ENCODE measurements around the gene GUCY1B1.

Gene GUCY1B1

DNA sequence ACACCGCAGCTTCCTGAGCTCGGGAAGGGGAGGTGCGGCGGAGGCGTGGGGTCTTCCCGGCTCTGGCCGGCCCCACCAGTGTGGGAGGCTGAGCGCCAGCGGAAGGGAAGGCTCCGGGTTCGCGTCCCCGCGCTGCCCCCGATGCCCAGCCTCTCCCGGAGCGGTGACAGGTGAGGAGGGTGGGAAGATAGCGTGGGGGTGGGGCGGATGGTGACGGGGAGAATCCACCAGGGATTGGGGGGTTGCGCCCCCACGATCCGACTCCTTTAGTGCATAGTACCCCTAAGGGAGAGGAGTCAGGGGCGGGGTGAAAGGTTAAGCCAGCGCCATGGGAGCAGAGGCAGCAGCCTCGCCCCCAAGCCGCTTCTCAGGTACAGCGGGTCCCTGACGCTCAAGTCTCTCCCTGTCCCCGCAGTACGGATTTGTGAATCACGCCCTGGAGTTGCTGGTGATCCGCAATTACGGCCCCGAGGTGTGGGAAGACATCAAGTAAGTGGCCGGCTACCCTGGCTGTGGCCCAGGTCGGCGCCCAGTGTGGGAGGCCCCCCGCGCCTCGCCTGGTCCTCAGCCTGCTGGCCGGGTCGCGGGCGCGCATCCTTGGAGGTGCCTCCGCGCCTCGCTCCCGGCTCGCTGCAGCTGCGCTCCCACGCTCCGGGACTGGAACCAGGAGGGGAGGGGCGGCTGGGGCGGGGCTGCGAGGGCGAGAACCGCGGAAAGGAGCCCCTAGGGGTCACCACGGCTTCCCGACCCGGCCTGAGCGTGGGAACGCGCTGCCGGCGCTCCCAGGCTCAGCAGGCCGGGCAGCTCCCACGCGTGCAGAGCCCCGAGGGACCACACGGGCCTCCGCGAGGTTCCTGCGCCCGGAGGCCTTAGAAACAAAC lies 791 bp downstream of the GUCY1B1 start:
- FAIRE-seq (no peak), DNase-seq (ENCODE audit: extremely low spot score, insufficient read length, low read depth) (no peak)

DNA sequence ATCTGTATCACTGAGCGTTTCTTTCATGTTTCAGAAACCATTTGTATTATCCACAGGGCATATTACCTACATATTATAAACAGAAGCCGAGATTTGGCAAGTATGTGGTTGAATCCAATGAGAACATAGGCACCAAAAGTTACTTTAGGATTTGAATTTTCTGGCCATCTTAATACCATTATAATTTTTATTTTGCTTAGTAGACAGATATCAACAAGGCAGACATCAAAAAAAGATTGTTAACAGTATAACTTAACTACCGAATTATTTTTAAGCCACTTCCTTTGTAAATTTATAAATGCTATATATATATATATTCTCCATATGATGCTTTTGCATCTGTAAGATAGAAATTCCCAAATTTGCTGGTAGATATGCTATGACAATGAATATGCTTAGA lies 2.2 kb downstream of the GUCY1B1 start:
- DNase-seq (ENCODE audit: extremely low spot score, insufficient read length, low read depth) (no peak), FAIRE-seq (no peak)

DNA sequence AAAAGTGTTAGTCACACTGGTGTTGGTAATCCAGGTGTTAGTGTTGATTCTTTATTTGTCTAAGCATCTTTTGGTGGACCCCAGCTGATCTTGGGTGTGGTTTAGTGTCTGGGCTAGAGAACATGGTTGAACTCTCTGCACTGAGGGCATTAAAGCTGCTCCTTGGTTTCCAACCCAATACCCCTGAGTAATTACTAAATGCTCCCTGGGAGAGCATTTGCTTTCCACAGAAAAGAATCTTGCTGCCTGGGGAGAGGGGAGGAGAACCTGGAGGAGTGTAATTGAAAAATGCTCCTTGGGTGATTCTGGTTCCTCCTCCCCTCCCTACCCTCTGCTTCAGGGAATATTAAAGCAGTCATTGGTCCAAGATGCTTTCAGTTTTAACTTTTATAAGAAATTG lies 3.1 kb downstream of the GUCY1B1 start:
- DNase-seq (ENCODE audit: extremely low spot score, insufficient read length, low read depth): no peak
- FAIRE-seq: no peak

DNA sequence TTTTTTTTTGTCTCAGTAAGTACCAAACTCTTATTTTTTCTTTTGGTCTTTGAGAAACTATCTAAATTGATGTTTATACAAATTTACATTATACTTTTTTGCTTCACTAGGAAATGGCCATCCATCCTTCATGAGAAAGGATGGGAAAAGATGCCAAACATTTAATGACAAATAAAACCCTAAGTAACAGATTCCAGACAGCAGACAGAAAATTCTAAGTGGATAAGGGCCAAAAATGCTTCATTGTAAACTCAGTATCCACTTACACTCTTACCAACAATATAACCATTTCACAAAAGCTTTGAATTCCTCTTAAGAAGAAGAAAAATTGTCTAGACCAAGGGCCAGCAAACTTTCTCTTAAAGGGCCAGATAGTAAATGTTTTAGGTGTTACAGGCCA lies 3.5 kb downstream of the GUCY1B1 start:
- FAIRE-seq (no peak), DNase-seq (ENCODE audit: extremely low spot score, insufficient read length, low read depth) (no peak)

DNA sequence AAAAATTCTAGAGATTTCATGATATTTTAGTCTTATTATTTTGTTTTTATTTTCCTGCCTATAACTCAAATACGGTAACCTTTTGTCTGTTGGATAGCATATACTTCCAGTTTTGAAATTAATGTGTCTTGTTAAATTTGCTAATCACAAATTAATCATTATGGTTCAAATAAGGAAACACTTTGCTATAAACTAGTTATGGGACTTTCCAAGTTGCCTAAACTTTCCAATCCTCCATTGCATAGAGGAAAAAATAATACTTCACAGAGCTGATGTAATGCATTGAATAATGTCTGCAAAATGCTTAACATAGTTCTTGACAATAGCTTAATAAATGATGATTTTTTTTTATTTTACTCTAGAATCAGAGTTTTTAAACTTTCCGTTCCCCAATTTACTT lies 4.7 kb downstream of the GUCY1B1 start:
- no peak for DNase-seq (ENCODE audit: extremely low spot score, insufficient read length, low read depth)
- FAIRE-seq: peak; percentile 5

DNA sequence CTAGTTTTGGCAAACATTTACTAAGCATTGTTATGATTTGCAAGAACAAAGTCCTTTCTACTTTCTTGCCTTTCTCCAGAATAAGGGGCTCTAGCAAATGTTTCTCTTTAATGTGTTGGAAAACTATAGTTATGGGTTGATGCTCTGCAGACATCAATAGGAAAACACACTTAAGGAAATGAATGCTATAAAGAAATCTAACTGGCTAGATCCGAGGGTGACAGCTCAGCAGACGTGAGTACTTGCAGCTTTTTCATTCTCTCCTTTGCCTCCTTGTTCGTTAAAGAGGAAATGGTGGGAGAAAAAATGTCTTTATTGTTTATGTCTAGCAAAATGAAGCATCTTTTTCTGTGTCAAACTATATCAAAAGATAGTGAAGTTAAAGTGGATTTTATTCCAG lies 6.3 kb downstream of the GUCY1B1 start:
- DNase-seq (ENCODE audit: extremely low spot score, insufficient read length, low read depth): no peak
- FAIRE-seq: no peak

GRCh38 chr4:155766622-155767021 lies 7.8 kb downstream of the GUCY1B1 start:
- DNase-seq (ENCODE audit: extremely low spot score, insufficient read length, low read depth): no peak
- no peak for FAIRE-seq

- FAIRE-seq: no peak
- DNase-seq (ENCODE audit: extremely low spot score, insufficient read length, low read depth): no peak
Observed at GRCh38 chr4:155768370-155768769, 9.5 kb downstream of the GUCY1B1 start.

DNA sequence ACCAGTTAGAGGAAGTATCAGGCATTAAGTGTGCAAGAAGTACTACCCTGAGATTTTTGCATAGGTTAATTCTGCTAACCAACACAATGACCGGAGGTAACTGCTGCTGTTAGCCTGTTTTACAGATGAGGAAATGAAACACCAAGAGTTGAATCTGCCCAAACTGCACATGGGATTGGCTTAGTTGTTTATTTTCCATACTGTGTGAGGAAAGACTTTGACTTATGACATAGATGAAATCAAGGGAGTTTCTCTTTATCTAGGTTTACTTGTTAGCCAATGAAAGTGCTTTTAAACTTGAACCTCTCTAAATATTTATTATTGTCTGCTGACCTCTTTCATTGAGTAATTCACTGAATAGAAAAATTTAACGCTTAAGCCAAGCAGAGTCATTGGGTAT lies 10.3 kb downstream of the GUCY1B1 start:
- DNase-seq (ENCODE audit: extremely low spot score, insufficient read length, low read depth) (no peak), FAIRE-seq (no peak)

DNA sequence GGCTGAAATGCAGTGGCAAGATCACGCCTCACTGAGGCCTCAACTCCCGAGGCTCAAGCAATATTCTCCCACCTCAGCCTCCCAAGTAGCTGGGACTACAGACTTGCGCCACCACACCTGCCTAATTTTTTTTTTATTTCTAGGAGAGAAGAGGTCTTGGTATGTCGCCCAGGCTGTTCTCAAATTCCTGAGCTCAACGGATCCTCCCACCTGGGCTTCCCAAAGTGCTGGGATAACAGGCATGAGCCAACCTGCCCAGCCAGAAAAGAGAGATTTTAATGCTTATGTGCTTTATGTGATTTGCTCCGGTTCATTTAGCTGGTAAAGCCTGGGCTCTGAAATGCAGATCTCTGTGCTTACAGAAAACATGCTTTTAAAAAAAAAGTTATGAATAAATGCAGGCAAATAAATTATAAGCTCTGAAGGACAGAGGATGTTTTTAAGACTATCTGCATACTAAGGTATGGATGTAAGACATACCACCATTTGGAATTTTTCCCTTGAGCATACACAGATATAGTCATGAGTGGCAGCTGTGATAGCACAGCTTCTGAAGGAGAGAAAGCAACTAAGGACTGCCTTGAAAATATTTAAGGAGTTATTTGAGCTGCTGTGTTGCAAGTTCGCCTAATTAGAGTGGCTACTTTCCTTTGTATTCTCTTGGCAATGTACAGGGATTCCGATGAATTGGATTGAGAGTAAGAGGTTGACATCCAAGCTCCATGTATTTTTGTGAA lies 13.8 kb downstream of the GUCY1B1 start:
- no peak for FAIRE-seq
- DNase-seq (ENCODE audit: extremely low spot score, insufficient read length, low read depth): no peak

GRCh38 chr4:155773196-155773800 lies 14.5 kb downstream of the GUCY1B1 start:
- DNase-seq (ENCODE audit: extremely low spot score, insufficient read length, low read depth) (no peak), FAIRE-seq (no peak)

DNA sequence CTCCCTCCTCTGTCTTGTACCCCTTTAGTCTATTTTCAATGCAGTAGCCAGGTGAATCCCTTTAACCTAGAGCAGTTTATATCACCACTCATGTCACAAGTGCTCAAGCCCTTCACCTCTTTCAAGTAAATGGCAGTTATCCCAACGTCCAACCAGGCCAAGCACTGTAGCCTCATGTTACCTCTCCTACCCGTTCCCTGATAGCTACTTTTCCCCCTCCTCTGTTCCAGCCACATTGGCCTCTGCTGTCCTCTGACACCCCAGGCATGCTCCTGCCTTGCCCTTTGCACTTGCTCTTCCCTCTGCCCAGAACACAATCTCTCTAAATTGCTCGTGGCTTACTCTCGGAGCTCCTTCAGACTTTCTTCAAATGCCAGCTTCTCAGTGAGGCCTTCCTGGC lies 15.2 kb downstream of the GUCY1B1 start:
- FAIRE-seq (no peak), DNase-seq (ENCODE audit: extremely low spot score, insufficient read length, low read depth) (no peak)

GRCh38 chr4:155777971-155778735 lies 19.3 kb downstream of the GUCY1B1 start:
- DNase-seq (ENCODE audit: extremely low spot score, insufficient read length, low read depth) (no peak), FAIRE-seq (no peak)

DNA sequence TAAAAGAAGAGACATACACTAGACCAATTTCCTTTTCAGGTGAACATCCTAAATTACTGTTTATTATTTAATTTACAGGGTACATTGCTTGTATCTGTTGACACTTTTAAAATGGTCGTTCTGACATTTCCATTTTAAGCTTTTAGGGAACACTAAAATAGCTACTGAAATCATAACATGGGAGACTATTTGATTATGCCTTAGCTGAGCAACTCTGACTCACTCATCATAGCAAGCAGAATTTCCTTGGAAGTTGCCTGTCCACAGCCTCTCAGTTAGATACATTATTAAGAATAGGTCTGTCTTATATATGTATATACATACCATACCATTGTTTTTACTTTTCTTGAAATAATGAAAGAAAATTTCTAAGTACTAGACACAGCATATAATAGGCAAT lies 22.0 kb downstream of the GUCY1B1 start:
- FAIRE-seq: no peak
- DNase-seq (ENCODE audit: extremely low spot score, insufficient read length, low read depth): no peak

DNA sequence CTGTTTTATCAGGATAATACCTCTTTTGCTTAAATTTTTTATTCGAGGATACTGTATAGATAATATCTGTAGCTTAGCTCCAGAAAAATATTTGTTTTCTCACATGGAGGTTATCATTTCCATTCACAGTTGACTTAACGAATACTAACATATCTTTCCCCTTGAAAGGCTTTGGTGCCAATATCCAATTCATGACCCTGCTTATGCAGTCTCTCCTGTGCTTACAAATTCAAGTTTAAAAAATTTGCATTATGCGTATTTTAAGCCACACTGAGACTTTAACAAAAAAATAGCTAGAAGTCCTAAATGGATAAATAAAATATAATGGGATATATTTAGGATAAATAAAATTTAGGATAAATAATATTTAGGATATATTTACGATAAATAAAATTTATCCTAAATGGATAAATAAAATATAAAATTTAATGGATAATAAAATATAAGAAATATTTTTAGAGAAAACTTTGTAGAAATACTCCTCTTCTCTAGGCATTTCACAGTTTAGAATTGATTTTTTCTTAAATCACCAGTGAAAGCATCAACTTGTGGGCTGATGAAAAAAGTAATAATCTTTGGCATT lies 22.5 kb downstream of the GUCY1B1 start:
- no peak for DNase-seq (ENCODE audit: extremely low spot score, insufficient read length, low read depth)
- no peak for FAIRE-seq

DNA sequence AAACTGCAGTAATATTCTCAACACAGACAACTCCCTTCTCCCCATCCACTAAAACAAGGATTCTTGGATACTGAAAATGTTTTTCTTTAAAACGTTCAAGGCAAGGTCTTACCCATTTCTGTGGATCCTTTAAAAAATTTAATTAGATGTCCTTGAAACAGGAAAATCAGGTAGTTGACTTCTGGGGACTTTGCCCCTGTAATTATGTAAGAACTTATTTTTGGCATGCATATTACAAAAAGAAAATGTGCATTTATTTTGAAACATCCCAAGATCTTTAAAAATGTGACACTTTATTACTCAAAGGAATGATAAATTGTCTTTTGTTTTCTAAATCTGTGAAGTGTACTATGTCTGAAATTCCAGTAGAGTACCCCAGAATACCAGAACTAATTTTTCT lies 25.8 kb downstream of the GUCY1B1 start:
- no peak for FAIRE-seq
- no peak for DNase-seq (ENCODE audit: extremely low spot score, insufficient read length, low read depth)

DNA sequence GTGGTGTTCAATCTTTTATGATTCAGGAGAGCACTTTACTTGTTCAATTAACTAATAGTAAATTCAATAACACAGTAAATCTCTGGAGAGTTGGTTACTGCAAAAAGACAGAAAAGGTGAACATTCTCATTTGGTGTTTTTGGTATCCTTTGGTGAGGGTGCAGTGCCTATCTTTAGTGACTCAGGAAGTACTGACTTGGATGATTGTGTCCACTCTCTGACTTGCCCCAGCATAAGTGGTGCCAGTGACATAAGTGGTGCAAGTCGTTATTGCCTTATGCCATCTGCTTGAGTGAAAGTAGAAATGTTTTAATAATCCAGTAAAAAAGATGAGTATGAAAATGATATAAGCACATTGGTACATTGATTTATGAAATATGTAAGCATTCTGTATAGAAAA lies 27.0 kb downstream of the GUCY1B1 start:
- DNase-seq (ENCODE audit: extremely low spot score, insufficient read length, low read depth) (no peak), FAIRE-seq (no peak)

- FAIRE-seq: peak; percentile 81
Observed at GRCh38 chr4:155787113-155787710, 28.4 kb downstream of the GUCY1B1 start.

GRCh38 chr4:155789391-155789790 lies 30.6 kb downstream of the GUCY1B1 start:
- peak; percentile 24 for FAIRE-seq

More at GRCh38 chr4:155787113-155787710, 28.4 kb downstream of the GUCY1B1 start:
- DNase-seq (ENCODE audit: extremely low spot score, insufficient read length, low read depth): peak; percentile 3

DNA sequence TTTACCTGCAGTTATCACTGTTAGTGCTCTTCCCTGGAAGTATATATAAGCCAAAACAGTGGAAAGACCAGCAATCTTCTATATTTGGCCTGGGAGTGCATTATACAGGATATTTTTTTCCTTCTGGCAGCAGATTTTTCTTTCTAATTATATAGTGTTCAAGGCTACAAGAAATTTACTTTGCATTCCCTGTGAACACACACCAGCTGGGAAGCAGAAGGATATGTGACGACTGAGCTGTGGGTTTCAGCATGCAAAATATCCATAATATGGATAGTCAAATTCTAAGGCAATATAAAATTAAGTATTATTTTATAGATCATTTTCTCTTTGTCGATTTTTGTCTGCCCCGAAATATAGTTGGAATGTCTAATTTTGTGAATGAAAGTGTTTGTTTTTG lies 31.2 kb downstream of the GUCY1B1 start:
- FAIRE-seq: no peak
- no peak for DNase-seq (ENCODE audit: extremely low spot score, insufficient read length, low read depth)

More at GRCh38 chr4:155789391-155789790, 30.6 kb downstream of the GUCY1B1 start:
- no peak for DNase-seq (ENCODE audit: extremely low spot score, insufficient read length, low read depth)
